ENCODE results near the gene COQ4.

Gene COQ4

DNA sequence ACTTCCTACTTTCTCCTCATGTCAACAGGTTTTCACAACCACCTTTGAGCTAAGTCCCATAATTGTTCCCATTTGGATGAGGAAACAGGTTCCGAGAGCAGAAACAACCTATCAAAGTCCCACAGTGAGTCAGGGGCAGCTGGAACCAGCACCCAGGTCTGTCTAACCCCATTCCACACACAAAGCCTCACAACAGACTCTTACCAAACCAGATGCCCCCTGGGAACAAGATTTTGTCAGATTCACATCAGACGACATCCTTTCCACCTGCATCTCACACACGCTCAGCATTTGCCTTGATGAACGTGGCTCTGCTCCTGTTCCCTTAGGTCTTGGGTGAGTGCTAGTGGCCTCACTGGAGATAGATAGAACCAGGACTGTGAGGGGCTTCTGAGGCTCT, 29.5 kb upstream of the COQ4 start:
- Mint-ChIP-seq H3K27me3 (no peaks in the 10 kb centered on the region), H3K36me3 (ENCODE audit: low read depth) (peaks cover 6% of the 10 kb centered on the region), H3K9me3 (no peaks in the 10 kb centered on the region), H3K27ac (no peak overlapping the region), H3K4me1 (ENCODE audit: low read depth) (no peaks in the 10 kb centered on the region), H3K4me3 (no peak overlapping the region)

GRCh38 chr9:128294142-128294541, 28.5 kb upstream of the COQ4 start:
- Mint-ChIP-seq H3K27me3 (no peaks in the 10 kb centered on the region), H3K27ac (no peak overlapping the region), H3K4me3 (no peak overlapping the region), H3K9me3 (no peaks in the 10 kb centered on the region), H3K36me3 (ENCODE audit: low read depth) (peaks cover under 1% of the 10 kb centered on the region), H3K4me1 (ENCODE audit: low read depth) (no peaks in the 10 kb centered on the region)

- Mint-ChIP-seq H3K27me3 (no peaks in the 10 kb centered on the region), H3K27ac (no peak overlapping the region), H3K9me3 (no peaks in the 10 kb centered on the region), H3K36me3 (ENCODE audit: low read depth) (no peaks in the 10 kb centered on the region), H3K4me1 (ENCODE audit: low read depth) (no peaks in the 10 kb centered on the region), H3K4me3 (no peak overlapping the region)
These were observed 26.1 kb upstream of the COQ4 start for GRCh38 chr9:128296340-128297220.

DNA sequence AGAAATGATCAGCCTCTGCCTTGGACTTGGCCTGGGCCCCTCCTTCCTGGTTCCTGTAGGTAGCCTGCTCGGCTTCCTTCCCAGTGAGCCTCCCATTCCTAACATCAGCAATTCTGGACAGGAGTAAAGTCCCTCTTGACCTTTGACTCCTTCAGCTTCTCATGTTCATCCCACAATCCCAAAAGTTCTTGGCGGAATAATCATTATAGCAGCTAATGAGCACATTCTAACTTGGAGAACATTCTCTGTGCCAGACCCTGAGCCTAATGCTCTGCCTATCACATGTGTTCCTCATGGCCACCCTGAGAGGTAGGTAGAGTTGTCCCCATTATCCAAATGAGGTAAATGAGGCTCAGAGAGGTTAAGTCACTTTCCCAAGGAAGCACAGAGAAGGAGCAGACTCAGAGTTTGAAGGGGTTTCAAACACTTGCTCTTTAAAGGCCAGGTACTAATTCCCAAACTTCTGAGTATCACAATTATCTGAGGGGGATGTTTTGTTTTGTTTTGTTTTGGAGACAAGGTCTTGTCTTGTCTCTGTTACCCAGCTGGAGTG, 25.3 kb upstream of the COQ4 start:
- no peaks in the 10 kb centered on the region for H3K36me3 Mint-ChIP-seq (ENCODE audit: low read depth)
- no peaks in the 10 kb centered on the region for H3K27me3 Mint-ChIP-seq
- H3K4me1 Mint-ChIP-seq (ENCODE audit: low read depth) = no peaks in the 10 kb centered on the region
- no peak overlapping the region for H3K27ac Mint-ChIP-seq
- no peaks in the 10 kb centered on the region for H3K9me3 Mint-ChIP-seq
- H3K4me3 Mint-ChIP-seq = no peak overlapping the region

- no peaks in the 10 kb centered on the region for H3K9me3 Mint-ChIP-seq
- no peaks in the 10 kb centered on the region for H3K4me1 Mint-ChIP-seq (ENCODE audit: low read depth)
- no peaks in the 10 kb centered on the region for H3K36me3 Mint-ChIP-seq (ENCODE audit: low read depth)
- H3K27me3 Mint-ChIP-seq = no peaks in the 10 kb centered on the region
- H3K4me3 Mint-ChIP-seq = no peak overlapping the region
- no peak overlapping the region for H3K27ac Mint-ChIP-seq
These were observed 23.8 kb upstream of the COQ4 start for GRCh38 chr9:128298535-128299482.

DNA sequence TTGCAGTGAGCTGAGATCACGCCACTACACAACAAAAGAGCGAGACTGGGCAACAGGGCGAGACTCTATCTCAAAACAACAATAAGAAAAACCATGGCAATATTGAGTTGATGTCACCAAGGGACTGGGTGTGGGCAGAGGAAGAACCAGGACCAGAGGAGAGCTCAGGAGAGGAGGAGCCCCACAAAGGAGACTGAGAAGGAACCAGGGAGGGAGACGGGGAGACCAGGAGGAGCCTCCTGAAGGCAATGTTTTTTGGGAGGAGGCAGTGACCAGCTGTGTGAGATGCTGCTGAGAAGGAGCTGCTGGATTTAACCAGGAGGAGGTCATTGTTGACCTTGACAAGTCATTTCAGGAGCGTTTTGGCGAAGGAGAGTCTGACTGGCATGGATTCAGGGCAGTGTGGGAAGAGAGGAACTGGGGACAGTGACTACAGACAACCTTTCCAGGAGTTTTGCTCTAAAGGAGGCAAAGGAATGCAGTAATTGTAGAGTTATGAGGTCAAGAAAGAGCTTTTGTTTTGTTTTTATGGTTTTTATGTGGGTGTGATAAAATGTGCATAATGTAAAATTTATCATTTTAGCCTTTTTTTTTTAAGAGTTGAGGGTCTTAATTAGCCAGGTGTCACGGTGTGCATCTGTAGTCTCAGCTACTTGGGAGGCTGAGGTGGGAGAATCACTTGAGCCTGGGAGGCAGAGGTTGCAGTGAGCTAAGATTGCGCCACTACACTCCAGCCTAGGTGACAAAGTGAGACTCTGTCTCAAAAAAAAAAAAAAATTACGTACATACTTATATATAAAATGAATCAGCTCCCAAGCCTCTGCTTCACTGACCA, 18.3 kb upstream of the COQ4 start:
- Mint-ChIP-seq H3K36me3 (ENCODE audit: low read depth) (peaks cover 12% of the 10 kb centered on the region), H3K4me1 (ENCODE audit: low read depth) (no peaks in the 10 kb centered on the region), H3K9me3 (no peaks in the 10 kb centered on the region), H3K27ac (no peak overlapping the region), H3K27me3 (no peaks in the 10 kb centered on the region), H3K4me3 (no peak overlapping the region)

GRCh38 chr9:128304971-128305288, 17.7 kb upstream of the COQ4 start:
- Mint-ChIP-seq H3K4me3 (no peak overlapping the region), H3K27me3 (no peaks in the 10 kb centered on the region), H3K27ac (no peak overlapping the region), H3K9me3 (no peaks in the 10 kb centered on the region), H3K36me3 (ENCODE audit: low read depth) (peaks cover 16% of the 10 kb centered on the region), H3K4me1 (ENCODE audit: low read depth) (no peaks in the 10 kb centered on the region)

- H3K27ac Mint-ChIP-seq = no peak overlapping the region
- peaks cover 35% of the 10 kb centered on the region for H3K36me3 Mint-ChIP-seq (ENCODE audit: low read depth)
- no peak overlapping the region for H3K4me3 Mint-ChIP-seq
These were observed 13.1 kb upstream of the COQ4 start for GRCh38 chr9:128309551-128309950.

DNA sequence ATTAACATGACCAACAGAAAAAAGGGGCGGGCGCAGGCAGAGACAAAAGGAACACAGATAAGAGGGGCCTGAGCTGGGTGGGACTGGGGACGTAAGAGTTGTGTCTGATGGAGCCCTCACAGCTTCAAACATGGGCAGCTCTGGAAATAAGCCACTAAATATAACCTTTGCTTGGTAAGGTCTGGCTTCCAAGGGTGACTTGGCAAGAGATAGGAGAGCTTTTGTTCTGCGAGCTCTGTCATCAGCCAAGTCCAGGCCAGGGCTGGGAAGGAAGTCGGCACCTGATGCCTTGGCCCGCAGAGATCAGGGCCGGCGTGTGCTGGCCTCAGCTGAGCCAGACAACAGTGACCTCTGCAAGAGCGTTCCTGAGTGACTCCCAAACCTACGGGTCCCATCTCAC, 12.2 kb upstream of the COQ4 start:
- Mint-ChIP-seq H3K9me3 (no peaks in the 10 kb centered on the region), H3K4me3 (no peak overlapping the region), H3K27me3 (no peaks in the 10 kb centered on the region), H3K27ac (no peak overlapping the region), H3K4me1 (ENCODE audit: low read depth) (no peaks in the 10 kb centered on the region), H3K36me3 (ENCODE audit: low read depth) (peaks cover 35% of the 10 kb centered on the region)

More at GRCh38 chr9:128309551-128309950, 13.1 kb upstream of the COQ4 start:
- H3K27me3 Mint-ChIP-seq = no peaks in the 10 kb centered on the region
- no peaks in the 10 kb centered on the region for H3K9me3 Mint-ChIP-seq
- H3K4me1 Mint-ChIP-seq (ENCODE audit: low read depth) = no peaks in the 10 kb centered on the region

DNA sequence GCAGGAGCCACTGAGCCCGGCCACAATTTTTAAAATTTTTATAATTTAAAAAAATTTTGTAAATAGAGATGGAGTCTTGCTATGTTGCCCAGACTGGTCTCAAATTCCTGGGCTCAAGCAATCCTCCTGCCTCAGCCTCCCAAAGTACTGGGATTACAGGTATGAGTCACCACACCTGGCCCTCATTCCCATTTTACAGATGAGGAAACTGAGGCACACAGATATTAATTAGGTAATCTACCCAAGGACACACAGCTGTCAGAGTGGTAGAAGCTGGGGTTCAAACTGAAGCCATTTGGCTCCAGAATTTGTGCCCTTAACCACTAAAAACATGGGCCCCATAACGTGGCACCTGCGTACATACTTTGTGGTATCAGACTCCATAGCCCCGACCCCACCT, 7.9 kb upstream of the COQ4 start:
- Mint-ChIP-seq H3K36me3 (ENCODE audit: low read depth) (peaks cover 28% of the 10 kb centered on the region), H3K27ac (no peak overlapping the region), H3K4me3 (no peak overlapping the region), H3K27me3 (no peaks in the 10 kb centered on the region), H3K9me3 (no peaks in the 10 kb centered on the region), H3K4me1 (ENCODE audit: low read depth) (no peaks in the 10 kb centered on the region)

DNA sequence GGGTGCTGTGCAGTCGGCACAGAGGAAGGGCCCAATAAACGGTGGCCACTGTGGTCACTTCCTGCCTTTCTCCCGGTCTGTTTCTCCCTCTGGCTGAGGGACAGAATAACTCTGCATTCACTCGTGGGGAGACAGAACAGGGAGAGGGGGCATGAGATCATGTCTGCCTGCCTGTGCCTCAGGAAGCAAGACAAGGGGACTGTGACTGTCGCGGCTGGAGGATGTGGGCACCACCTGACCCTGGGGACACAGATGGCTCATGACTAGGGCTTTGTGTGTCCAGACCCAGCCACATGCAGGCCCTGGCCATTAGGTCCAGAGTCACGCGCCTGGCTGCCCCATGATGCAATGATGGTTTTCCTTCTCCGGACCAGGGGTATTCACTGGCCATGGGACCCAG, 6.2 kb upstream of the COQ4 start:
- Mint-ChIP-seq H3K4me3 (no peak overlapping the region), H3K4me1 (ENCODE audit: low read depth) (no peaks in the 10 kb centered on the region), H3K27me3 (no peaks in the 10 kb centered on the region), H3K9me3 (no peaks in the 10 kb centered on the region), H3K36me3 (ENCODE audit: low read depth) (peaks cover 18% of the 10 kb centered on the region), H3K27ac (no peak overlapping the region)

GRCh38 chr9:128317629-128318028, 5.0 kb upstream of the COQ4 start:
- no peak overlapping the region for H3K27ac Mint-ChIP-seq
- H3K4me3 Mint-ChIP-seq = no peak overlapping the region
- H3K36me3 Mint-ChIP-seq (ENCODE audit: low read depth) = peaks cover 16% of the 10 kb centered on the region

DNA sequence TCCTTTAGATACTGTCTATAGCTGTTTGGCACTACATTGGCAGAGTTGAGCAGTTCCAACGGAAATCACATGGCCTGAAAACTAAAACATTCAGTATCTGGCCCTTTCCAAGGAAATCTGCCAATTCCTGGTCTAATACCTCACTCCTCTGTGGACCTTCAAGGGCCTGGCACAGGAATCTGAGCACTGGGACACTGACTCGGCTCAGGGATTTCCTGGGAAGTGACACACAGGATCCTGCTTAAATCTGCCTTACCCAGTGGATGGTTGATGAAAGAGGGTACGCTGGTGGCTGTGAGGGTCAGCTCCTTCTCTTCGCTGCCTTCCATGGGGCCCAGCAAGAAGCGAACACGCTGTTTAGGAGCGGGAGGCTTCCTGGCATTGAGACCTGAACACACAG, 1.3 kb upstream of the COQ4 start:
- Mint-ChIP-seq H3K4me3 (peak overlapping the region; percentile 93), H3K27me3 (no peaks in the 10 kb centered on the region), H3K36me3 (ENCODE audit: low read depth) (peaks cover 24% of the 10 kb centered on the region), H3K4me1 (ENCODE audit: low read depth) (peaks cover 24% of the 10 kb centered on the region), H3K27ac (no peak overlapping the region), H3K9me3 (no peaks in the 10 kb centered on the region)

More at GRCh38 chr9:128317629-128318028, 5.0 kb upstream of the COQ4 start:
- no peaks in the 10 kb centered on the region for H3K9me3 Mint-ChIP-seq
- H3K4me1 Mint-ChIP-seq (ENCODE audit: low read depth) = no peaks in the 10 kb centered on the region
- H3K27me3 Mint-ChIP-seq = no peaks in the 10 kb centered on the region

- Mint-ChIP-seq H3K27ac (peak overlapping the region; percentile 98), H3K4me3 (peak overlapping the region; percentile 93), H3K36me3 (ENCODE audit: low read depth) (peaks cover 18% of the 10 kb centered on the region), H3K27me3 (no peaks in the 10 kb centered on the region), H3K9me3 (no peaks in the 10 kb centered on the region), H3K4me1 (ENCODE audit: low read depth) (peaks cover 24% of the 10 kb centered on the region)
These were observed 698 bp upstream of the COQ4 start for GRCh38 chr9:128321879-128322403.
